SK-N-MC (cell line): ENCODE results near the gene TIPARP.

Source experiments
- DNase-seq: peaks from one replicate; pipeline ENCODE4 v3.0.0-alpha.2; 2011; ENCODE audit warnings: low read depth, low spot score
- H3K27ac ChIP-seq: fragments of 200-600 bp; sonication (generic); 2 replicates; pipeline ENCODE4 v1.5.1; 2016; ENCODE audit warnings: mixed run types
- H3K36me3 ChIP-seq: fragments of 200-600 bp; sonication (generic); 2 replicates; pipeline ENCODE4 v1.6.1; 2017; ENCODE audit warnings: antibody characterized with exemption, low read length, mixed read lengths; ENCODE audit not compliant: insufficient read depth
- H3K4me3 ChIP-seq: fragments of 200-600 bp; sonication (generic); 2 replicates; pipeline ENCODE4 v1.5.1; 2016
- H3K9ac ChIP-seq: fragments of 200-600 bp; sonication (generic); 2 replicates; pipeline ENCODE4 v1.8.0; 2017; ENCODE audit warnings: mixed run types, mixed read lengths; ENCODE audit not compliant: insufficient read length
- H3K9me3 ChIP-seq: fragments of 200-600 bp; sonication (generic); 2 replicates; pipeline ENCODE4 v1.6.1; 2017; ENCODE audit warnings: low read depth, mild to moderate bottlenecking, antibody characterized with exemption, low read length, moderate library complexity, mixed read lengths
- EZH2 ChIP-seq: fragments of 200-600 bp; sonication (generic); IDR thresholded peaks from one replicate; pipeline ENCODE4 v1.6.1; 2017; ENCODE audit warnings: antibody characterized with exemption
- FOXP2 ChIP-seq: optimal IDR thresholded peaks from 2 replicates; pipeline ENCODE3; 2011; ENCODE audit warnings: mild to moderate bottlenecking, moderate library complexity; ENCODE audit not compliant: insufficient read depth; ENCODE audit errors: extremely low read length, control extremely low read depth
- POLR2AphosphoS5 ChIP-seq: IDR thresholded peaks from 2 replicates; pipeline ENCODE4 v1.6.1; 2012; ENCODE audit warnings: mild to moderate bottlenecking, low read depth, low read length, borderline replicate concordance

Gene TIPARP

GRCh38 chr3:156676768-156677479 lies 2.5 kb downstream of the TIPARP start:
- Histone ChIP-seq H3K9me3 (no peaks in the 10 kb centered on the region), H3K4me3 (peak overlapping the region; percentile 90), H3K27ac (no peak overlapping the region), H3K9ac (peak overlapping the region; percentile 77), H3K36me3 (peaks cover 55% of the 10 kb centered on the region)
- TF ChIP-seq FOXP2: no peak
- DNase-seq: no peak

DNA sequence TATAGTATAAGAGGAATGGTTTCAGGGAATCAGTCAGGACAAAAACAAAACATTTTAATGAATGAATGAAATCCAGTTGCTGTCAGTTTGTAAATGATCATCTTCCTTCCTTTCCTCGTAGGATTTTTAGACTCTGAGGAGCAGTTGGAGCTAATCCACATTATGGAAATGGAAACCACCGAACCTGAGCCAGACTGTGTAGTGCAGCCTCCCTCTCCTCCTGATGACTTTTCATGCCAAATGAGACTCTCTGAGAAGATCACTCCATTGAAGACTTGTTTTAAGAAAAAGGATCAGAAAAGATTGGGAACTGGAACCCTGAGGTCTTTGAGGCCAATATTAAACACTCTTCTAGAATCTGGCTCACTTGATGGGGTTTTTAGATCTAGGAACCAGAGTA lies 3.1 kb downstream of the TIPARP start:
- DNase-seq: no peak
- H3K36me3 ChIP-seq: peaks cover 61% of the 10 kb centered on the region
- H3K9ac ChIP-seq: no peak overlapping the region
- no peak overlapping the region for H3K27ac ChIP-seq
- H3K9me3 ChIP-seq: no peaks in the 10 kb centered on the region
- TF ChIP-seq EZH2 (no peak), FOXP2 (no peak), POLR2AphosphoS5 (no peak)
- H3K4me3 ChIP-seq: peak overlapping the region; percentile 90; the same call in 1 of the 2 replicates

GRCh38 chr3:156678197-156678596 lies 3.8 kb downstream of the TIPARP start:
- no peak overlapping the region for H3K9ac ChIP-seq

DNA sequence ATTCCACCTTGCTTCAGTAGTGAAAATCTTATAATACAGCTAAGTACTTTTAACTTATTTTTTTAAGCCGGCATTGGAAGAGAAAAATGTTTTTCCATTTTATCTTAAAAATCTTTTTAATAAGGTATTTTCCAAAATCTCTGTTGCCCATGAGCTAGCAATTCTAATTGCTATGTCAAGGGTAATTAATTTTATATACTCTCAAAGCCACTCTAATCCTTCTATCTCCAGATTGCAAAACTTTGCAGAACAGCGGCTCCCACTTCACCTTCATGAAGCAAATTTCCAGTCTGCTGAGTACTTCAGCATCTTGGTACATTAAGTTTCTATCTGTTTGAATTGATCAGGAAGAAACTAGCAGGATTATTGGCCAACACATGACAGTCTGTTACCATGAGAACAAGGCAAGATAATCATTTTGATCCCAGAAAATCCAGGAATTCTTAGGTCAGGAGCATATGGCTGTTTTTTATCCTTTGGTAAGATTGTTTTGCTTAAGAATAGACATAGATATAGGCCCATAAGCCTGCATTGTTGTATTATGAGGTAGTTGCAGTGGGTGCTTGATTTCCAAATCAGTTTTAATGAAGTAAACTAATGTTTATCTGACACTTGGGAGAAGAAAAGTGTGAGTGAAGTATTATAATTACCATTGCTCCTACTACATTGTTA lies 6.0 kb downstream of the TIPARP start:
- DNase-seq: no peak
- H3K27ac ChIP-seq: 0 out of 2 replicates have a peak overlapping the region, but pooled peaks have one; percentile 6
- H3K4me3 ChIP-seq: 0 out of 2 replicates have a peak overlapping the region, but pooled peaks have one; percentile 7
- TF ChIP-seq POLR2AphosphoS5 (no peak), FOXP2 (no peak)
- H3K9ac ChIP-seq: no peak overlapping the region
- H3K36me3 ChIP-seq: peaks cover 87% of the 10 kb centered on the region
- H3K9me3 ChIP-seq: no peaks in the 10 kb centered on the region

More at GRCh38 chr3:156678197-156678596, 3.8 kb downstream of the TIPARP start:
- peaks cover 68% of the 10 kb centered on the region for H3K36me3 ChIP-seq
- TF ChIP-seq POLR2AphosphoS5 (no peak), EZH2 (no peak), FOXP2 (no peak)
- no peak overlapping the region for H3K27ac ChIP-seq
- H3K4me3 ChIP-seq: peak overlapping the region; percentile 6; the same call in 1 of the 2 replicates
- H3K9me3 ChIP-seq: no peaks in the 10 kb centered on the region
- no peak for DNase-seq

- Histone ChIP-seq H3K9me3 (no peaks in the 10 kb centered on the region), H3K9ac (no peak overlapping the region), H3K27ac (0 out of 2 replicates have a peak overlapping the region, but pooled peaks have one; percentile 6), H3K4me3 (peak overlapping the region; percentile 20; the same call in 1 of the 2 replicates), H3K36me3 (peaks cover 92% of the 10 kb centered on the region)
- TF ChIP-seq EZH2 (no peak), FOXP2 (no peak), POLR2AphosphoS5 (no peak)
- no peak for DNase-seq
These were observed 6.6 kb downstream of the TIPARP start for GRCh38 chr3:156681002-156681401.

GRCh38 chr3:156682501-156682900 lies 8.1 kb downstream of the TIPARP start:
- DNase-seq: no peak
- Histone ChIP-seq H3K4me3 (no peak overlapping the region; the same call in 1 of the 2 replicates), H3K9me3 (no peaks in the 10 kb centered on the region), H3K36me3 (peaks cover 88% of the 10 kb centered on the region), H3K9ac (no peak overlapping the region), H3K27ac (no peak overlapping the region)
- TF ChIP-seq FOXP2 (no peak), POLR2AphosphoS5 (no peak), EZH2 (no peak)

DNA sequence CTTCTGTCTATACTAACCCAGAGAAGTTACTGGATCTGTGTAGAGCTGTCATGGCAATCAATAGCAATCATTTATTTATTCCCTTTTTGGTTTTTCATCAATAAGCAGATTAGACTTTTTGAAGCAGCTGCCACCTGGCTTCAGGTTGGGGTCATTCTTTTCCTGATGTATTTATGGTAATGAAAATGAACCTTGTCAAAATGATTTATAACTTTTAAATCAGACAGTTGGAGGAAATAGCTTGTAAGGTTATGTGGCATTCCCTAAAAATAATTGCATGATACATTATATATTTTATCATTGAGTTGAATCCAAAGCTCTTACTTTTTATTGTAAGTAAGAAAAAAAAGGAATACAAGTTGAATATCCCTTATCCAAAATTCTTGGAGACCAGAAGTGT lies 8.6 kb downstream of the TIPARP start:
- Histone ChIP-seq H3K27ac (no peak overlapping the region), H3K4me3 (no peak overlapping the region), H3K9ac (no peak overlapping the region), H3K36me3 (peaks cover 88% of the 10 kb centered on the region), H3K9me3 (no peaks in the 10 kb centered on the region)
- DNase-seq: no peak
- TF ChIP-seq FOXP2 (no peak), EZH2 (no peak), POLR2AphosphoS5 (no peak)

DNA sequence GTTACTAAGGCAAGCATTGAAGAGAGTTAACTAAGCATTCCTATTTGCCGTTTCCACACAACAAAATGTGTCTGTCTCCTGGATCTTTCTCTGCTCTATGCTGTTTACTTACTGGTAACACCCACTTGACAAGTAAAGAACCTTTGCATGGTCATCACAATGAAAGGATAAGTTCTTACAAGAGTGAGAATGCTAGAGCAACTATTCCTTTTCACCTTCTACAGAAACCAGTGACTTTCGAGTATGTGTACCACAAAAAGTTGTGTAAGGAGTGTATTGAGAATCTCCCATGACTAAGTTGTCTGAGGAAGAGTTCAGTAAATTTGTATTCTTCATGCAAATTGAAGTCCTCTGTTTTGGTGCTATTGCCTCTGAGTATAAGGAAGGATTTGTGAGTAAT lies 10.8 kb downstream of the TIPARP start:
- peaks cover 75% of the 10 kb centered on the region for H3K36me3 ChIP-seq
- TF ChIP-seq FOXP2 (no peak), POLR2AphosphoS5 (no peak), EZH2 (no peak)
- H3K9ac ChIP-seq: peak overlapping the region; percentile 2
- no peak for DNase-seq
- H3K4me3 ChIP-seq: peak overlapping the region; percentile 6; the same call in 1 of the 2 replicates
- no peaks in the 10 kb centered on the region for H3K9me3 ChIP-seq
- peak overlapping the region; percentile 27 for H3K27ac ChIP-seq
